ENCODE results near the gene OSBPL9. TPM values are rescaled to one million over a fixed set of nuclear protein-coding genes. Genes with fewer than 3 reads are reported as not detected.

Gene OSBPL9
- total and polyA plus RNA-seq, 9 of the 15 experiments (the other 6 are each of a cell fraction or from before 2014, with no cell fraction given), result 43.9 to 217 (median 170) TPM

DNA sequence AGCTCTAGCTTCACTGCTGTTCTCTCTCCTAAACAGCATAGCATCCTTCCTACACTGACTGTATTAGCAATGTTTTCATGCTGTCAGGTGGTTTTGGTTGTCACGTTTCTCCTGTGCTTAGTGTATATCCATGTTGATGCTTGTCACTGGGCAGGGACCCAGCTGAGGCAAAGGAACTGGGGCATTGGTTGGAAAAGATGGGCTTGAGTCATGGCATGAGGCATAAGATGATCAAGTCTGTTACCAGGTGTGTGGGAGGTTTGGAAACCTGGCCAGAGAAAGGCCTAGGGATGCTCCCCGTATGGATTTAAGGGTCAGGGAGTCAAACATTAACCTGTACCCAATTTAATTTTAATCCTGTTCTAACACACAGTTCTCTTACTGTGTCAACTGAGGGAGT, 69.6 kb downstream of the OSBPL9 start:
- in situ Hi-C loops (cut with MboI) (no loop called here), intact Hi-C loops (cut with micrococcal nuclease) (no loop called here)
- ATAC-seq, result no peak
- 28% methylated on average over 2 of the region's 2 CpGs for WGBS (ENCODE audit: insufficient coverage, low coverage, missing lambda C conversion rate)
- H3K9ac ChIP-seq (ENCODE audit: insufficient read depth in 1 of 2, low read depth in 2 of 2, low read length in 2 of 2), result no peak overlapping the region
- DNase-seq (ENCODE audit: extremely low read depth in 1 of 4, low spot score in 3 of 4), result no peak
- no TSS peak for BruUV-seq (replicated peaks)
- no peak overlapping the region for H2AFZ ChIP-seq (ENCODE audit: low read depth, low read length)
- H3K27ac ChIP-seq (ENCODE audit: extremely low read depth, low read depth, low read length), result no peak overlapping the region
- H3K79me2 ChIP-seq (ENCODE audit: control insufficient read depth, insufficient read depth, low read length), result 0 out of 3 replicates have a peak, but pooled peaks cover 3% of the 10 kb centered on the region
- H3K4me2 ChIP-seq (ENCODE audit: insufficient read depth, low read length), result no peak overlapping the region
- POLR2A ChIA-PET, result interaction anchor here (5.0 kb wide), 1 partner anchor 13 kb away, joined by 20 read pairs; no protein-coding TSS in a partner anchor
- H3K27me3 ChIP-seq (ENCODE audit: control insufficient read depth in 2 of 2, insufficient read depth in 2 of 2, low read length in 2 of 2), result no peaks in the 10 kb centered on the region
- FAIRE-seq, result no peak
- no peak overlapping the region for H3K4me3 ChIP-seq
- H3K9me3 ChIP-seq (replicated peaks; ENCODE audit: control insufficient read depth, insufficient read depth, low read depth, low read length), result no peaks in the 10 kb centered on the region
- CTCF ChIA-PET (ENCODE audit: low intra/inter-chr PET ratio), result no interaction called here
- H3K9me1 ChIP-seq (ENCODE audit: control insufficient read depth, insufficient read depth, low read length), result no peaks in the 10 kb centered on the region
- H3K4me1 ChIP-seq (replicated peaks in 1 of 2; ENCODE audit: control insufficient read depth in 2 of 2, insufficient read depth in 2 of 2, low read length in 2 of 2), result peaks cover 2 to 9% of the 10 kb centered on the region in 2 experiments; a peak in 3 of 5 replicates
- no peaks in the 10 kb centered on the region for H3K36me3 ChIP-seq (ENCODE audit: control insufficient read depth, insufficient read depth, low read length)
- no peaks in the 10 kb centered on the region; the same call in 1 of the 2 replicates for H4K20me1 ChIP-seq (replicated peaks; ENCODE audit: control insufficient read depth, insufficient read depth, low read length)
- TF ChIP-seq KLF10 (CRISPR knock-in tag; IDR thresholded peaks at IDR 0.05) (no peak), HNRNPK (IDR thresholded peaks at IDR 0.05; ENCODE audit: low read depth, low read length, poor library complexity, severe bottlenecking) (no peak), ZNF778 (CRISPR knock-in tag; IDR thresholded peaks at IDR 0.05) (no peak), ZNF274 (IDR thresholded peaks at IDR 0.05; ENCODE audit: borderline replicate concordance, low read depth, low read length) (no peak), CBFA2T3 (IDR thresholded peaks at IDR 0.05) (no peak), ARNT (IDR thresholded peaks at IDR 0.05) (no peak), MAFF (IDR thresholded peaks at IDR 0.05; ENCODE audit: low read length) (no peak), HDAC1 (IDR thresholded peaks at IDR 0.05) (no peak), RBM39 (optimal IDR thresholded peaks at IDR 0.05; ENCODE audit: low read depth, low read length) (no peak), CREM (IDR thresholded peaks at IDR 0.05; ENCODE audit: low read depth) (no peak)
- TF ChIP-seq, protein P1, sequence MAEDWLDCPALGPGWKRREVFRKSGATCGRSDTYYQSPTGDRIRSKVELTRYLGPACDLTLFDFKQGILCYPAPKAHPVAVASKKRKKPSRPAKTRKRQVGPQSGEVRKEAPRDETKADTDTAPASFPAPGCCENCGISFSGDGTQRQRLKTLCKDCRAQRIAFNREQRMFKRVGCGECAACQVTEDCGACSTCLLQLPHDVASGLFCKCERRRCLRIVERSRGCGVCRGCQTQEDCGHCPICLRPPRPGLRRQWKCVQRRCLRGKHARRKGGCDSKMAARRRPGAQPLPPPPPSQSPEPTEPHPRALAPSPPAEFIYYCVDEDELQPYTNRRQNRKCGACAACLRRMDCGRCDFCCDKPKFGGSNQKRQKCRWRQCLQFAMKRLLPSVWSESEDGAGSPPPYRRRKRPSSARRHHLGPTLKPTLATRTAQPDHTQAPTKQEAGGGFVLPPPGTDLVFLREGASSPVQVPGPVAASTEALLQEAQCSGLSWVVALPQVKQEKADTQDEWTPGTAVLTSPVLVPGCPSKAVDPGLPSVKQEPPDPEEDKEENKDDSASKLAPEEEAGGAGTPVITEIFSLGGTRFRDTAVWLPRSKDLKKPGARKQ (CRISPR knock-in tag; IDR thresholded peaks at IDR 0.05), result no peak
- TF ChIP-seq, protein P2, sequence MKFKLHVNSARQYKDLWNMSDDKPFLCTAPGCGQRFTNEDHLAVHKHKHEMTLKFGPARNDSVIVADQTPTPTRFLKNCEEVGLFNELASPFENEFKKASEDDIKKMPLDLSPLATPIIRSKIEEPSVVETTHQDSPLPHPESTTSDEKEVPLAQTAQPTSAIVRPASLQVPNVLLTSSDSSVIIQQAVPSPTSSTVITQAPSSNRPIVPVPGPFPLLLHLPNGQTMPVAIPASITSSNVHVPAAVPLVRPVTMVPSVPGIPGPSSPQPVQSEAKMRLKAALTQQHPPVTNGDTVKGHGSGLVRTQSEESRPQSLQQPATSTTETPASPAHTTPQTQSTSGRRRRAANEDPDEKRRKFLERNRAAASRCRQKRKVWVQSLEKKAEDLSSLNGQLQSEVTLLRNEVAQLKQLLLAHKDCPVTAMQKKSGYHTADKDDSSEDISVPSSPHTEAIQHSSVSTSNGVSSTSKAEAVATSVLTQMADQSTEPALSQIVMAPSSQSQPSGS (CRISPR knock-in tag; IDR thresholded peaks at IDR 0.05), result no peak
- TF ChIP-seq, protein P3, sequence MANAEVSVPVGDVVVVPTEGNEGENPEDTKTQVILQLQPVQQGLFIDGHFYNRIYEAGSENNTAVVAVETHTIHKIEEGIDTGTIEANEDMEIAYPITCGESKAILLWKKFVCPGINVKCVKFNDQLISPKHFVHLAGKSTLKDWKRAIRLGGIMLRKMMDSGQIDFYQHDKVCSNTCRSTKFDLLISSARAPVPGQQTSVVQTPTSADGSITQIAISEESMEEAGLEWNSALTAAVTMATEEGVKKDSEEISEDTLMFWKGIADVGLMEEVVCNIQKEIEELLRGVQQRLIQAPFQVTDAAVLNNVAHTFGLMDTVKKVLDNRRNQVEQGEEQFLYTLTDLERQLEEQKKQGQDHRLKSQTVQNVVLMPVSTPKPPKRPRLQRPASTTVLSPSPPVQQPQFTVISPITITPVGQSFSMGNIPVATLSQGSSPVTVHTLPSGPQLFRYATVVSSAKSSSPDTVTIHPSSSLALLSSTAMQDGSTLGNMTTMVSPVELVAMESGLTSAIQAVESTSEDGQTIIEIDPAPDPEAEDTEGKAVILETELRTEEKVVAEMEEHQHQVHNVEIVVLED (CRISPR knock-in tag; IDR thresholded peaks at IDR 0.05), result no peak
- TF ChIP-seq, protein P4, sequence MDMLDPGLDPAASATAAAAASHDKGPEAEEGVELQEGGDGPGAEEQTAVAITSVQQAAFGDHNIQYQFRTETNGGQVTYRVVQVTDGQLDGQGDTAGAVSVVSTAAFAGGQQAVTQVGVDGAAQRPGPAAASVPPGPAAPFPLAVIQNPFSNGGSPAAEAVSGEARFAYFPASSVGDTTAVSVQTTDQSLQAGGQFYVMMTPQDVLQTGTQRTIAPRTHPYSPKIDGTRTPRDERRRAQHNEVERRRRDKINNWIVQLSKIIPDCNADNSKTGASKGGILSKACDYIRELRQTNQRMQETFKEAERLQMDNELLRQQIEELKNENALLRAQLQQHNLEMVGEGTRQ (CRISPR knock-in tag; IDR thresholded peaks at IDR 0.05), result no peak
